ENCODE measurements around the gene ZNF804B.
"Not testable (repeated sequence)": the region's sequence is repeated elsewhere in the genome, so short reads cannot be mapped to it uniquely, and the experiment has no call there.

The ZNF804B gene

DNA sequence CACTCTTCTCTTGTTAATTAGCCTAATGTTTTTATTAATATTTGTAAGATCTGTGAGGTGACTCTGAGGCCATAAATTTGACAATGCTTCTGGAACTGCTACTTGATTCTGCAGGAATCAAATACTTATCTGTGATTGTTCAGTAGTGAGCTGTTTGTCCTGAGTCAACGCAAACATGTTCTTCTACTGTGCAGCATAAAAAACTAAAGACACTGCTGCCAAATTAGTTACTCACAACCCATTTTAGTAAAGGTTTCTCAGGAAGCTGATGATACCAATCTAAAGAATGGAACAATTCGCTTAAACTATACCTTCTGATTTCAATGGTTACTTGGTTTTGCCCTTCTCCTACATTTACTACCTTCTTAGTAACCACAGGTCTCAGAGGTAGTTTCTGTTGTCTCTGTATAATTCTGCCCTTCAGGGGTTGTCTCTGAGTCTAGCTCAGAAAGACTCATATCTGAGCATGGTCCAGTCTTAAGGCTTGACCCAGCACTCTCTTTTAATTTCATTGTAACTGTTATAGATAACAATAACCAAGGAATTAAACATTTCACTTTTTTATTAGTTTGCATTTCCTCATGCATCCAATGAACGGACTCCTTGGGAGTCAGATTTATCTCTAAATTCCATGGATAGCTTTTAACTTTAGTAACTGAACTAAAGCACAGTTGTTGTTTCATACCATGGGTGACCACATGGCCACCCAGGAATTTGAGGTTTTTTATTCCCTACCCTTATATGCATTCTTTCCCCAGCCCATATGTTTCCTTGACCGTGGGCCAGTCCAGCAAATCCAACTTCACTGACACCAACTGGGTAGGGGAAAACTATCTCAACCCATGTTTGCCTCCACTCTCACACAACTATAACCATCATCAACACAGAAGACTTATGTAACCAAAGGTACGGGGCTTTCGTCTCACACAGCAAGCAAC lies 345.5 kb downstream of the ZNF804B start:
- DNase-seq, result no peak

- DNase-seq, result no peak
Measured at GRCh38 chr7:89123871-89124270, 364.4 kb downstream of the ZNF804B start.

- DNase-seq, result no peak
Measured at GRCh38 chr7:89129600-89130375, 370.3 kb downstream of the ZNF804B start.

GRCh38 chr7:89133357-89133756 lies 373.9 kb downstream of the ZNF804B start:
- DNase-seq, result no peak

DNA sequence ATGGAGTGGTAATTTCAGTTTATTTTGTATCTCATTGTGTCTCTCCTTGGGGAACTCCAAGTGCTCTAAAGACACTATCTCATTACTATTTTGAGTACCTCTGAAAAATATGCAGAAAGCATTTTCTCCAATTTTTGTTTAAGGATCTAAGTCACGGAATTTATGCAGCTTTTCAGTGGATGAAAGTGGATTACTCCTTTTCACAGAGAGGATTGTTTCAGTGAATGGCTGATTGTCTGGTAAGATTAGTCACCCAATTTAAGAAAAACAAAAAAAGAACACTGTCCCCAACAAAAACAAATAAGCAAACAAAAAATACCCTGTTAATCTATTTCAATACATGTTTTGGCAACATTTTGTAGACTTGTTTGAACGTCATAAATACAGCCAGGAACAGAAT lies 374.3 kb downstream of the ZNF804B start:
- no peak for DNase-seq

GRCh38 chr7:89145801-89146200 lies 386.3 kb downstream of the ZNF804B start:
- DNase-seq, result no peak

- DNase-seq, result no peak
Measured at GRCh38 chr7:89160107-89160506, 400.6 kb downstream of the ZNF804B start.

GRCh38 chr7:89165421-89165820 lies 405.9 kb downstream of the ZNF804B start:
- DNase-seq, result no peak

- no peak for DNase-seq
Measured at GRCh38 chr7:89170628-89171027, 411.1 kb downstream of the ZNF804B start.

DNA sequence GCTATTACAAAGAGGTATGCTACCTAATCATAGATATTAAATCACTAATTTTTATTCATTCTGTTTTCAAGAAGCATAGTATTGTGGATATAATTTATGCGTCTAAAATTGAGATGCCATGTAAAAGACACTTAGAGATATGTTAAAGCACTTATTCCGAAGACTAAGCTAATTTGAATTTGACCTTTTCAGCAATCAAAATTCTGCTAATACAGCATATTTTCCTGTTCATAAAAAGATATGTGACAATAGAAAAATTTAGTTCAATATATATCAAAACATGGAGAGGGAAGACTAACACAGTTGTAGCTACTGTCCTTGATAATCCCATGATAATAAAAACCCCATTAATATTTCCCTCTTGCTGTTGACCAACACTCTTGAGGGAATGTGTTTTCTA lies 422.6 kb downstream of the ZNF804B start:
- DNase-seq, result no peak

GRCh38 chr7:89183712-89184111 lies 424.2 kb downstream of the ZNF804B start:
- DNase-seq, result no peak

DNA sequence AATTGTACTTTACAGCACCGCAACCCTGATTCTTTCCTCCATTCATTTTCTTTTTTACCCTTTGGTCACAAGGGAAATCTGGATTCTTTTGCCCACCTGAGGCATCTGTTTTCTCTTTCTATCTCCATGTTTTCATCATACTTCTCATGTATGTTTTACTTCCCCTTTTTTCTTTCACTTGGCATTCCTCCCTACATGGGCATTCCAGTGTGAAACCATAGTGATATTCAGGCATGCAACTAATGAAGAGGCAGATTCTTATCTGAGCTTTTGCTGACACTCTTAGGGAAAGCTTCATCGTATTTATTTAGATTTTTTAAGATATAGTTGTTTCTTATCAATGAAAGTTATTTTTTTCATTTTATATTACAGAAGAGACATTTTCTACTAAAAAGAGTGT lies 441.3 kb downstream of the ZNF804B start:
- DNase-seq, result no peak

GRCh38 chr7:89223900-89224395 lies 464.4 kb downstream of the ZNF804B start:
- DNase-seq, result no peak

DNA sequence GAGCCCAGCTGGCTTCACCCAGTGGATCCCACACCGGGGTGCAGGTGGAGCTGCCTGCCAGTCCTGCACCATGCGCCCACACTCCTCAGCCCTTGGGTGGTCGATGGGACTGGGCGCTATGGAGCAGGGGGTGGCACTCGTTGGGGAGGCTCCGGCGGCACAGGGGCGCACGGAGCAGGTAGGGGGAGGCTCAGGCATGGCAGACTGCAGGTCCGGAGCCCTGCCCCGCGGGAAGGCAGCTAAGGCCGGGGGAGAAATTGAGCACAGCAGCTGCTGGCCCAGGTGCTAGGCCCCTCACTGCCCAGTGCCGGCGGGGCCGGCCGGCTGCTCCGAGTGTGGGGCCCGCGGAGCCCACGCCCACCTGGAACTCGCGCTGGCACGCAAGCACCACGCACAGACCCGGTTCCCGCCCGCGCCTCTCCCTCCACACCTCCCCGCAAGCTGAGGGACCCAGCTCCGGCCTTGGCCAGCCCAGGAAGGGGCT lies 469.2 kb downstream of the ZNF804B start:
- not testable (repeated sequence) for DNase-seq

DNA sequence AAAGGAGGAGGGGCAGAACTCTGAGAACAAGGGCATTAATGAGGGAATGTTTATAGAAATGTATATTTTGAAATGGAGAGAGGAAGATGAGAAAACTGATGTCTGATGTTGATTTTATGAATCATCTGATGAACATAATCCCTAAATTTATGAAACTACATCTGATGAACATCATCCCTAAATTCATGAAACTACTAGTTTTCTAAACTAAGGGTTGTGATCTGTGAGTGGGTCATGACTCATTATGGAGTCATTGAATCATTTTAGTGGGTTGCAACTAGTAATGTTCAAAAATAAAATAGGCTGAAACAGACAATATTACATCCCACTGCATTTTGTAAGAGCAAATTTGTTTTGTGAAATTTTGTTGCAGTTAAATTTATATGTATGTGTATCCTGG lies 478.7 kb downstream of the ZNF804B start:
- DNase-seq, result no peak

GRCh38 chr7:89246196-89246595 lies 486.7 kb downstream of the ZNF804B start:
- no peak for DNase-seq

- DNase-seq, result no peak
Measured at GRCh38 chr7:89247207-89247606, 487.7 kb downstream of the ZNF804B start.

GRCh38 chr7:89259085-89259484 lies 499.6 kb downstream of the ZNF804B start:
- DNase-seq, result no peak

- no peak for DNase-seq
Measured at GRCh38 chr7:89264126-89264525, 504.6 kb downstream of the ZNF804B start.

DNA sequence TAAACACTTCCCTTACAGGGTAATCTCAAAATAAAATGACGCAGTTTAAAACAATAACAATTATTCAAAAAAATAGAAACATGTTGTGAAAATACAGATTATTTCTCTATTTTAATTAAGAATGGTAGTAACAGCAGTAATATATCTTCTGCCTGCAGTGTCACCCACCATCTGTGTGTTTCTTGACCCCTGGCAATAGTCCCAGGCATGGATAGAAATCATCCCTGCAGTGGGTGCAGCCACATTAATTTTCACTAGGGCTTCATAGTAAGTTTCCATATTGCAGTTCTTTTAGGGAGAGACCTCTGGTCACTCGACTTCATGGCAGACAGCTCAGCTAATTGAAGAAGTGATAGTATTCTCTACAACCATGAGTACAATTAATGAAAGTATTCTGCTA lies 506.1 kb downstream of the ZNF804B start:
- no peak for DNase-seq

- no peak for DNase-seq
Measured at GRCh38 chr7:89283302-89283701, 523.8 kb downstream of the ZNF804B start.

DNA sequence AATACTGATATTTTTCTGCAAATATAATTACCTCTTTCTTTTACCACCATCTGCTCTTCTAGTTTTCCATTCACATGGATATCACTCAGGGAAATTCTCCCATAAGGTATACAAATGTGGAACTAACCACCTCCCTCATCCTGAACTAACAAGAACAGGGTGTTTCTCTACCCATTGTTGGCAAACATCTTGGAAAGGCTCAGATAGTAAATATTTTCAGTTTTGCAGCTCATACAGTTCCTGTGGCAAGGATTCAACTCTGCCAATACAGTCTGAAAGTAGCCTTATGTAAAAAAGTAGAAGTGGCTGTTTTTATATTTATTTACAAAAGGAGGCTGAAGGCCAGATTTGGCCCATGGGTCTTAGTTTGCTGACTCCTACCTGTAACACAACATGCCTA lies 549.0 kb downstream of the ZNF804B start:
- DNase-seq, result no peak

DNA sequence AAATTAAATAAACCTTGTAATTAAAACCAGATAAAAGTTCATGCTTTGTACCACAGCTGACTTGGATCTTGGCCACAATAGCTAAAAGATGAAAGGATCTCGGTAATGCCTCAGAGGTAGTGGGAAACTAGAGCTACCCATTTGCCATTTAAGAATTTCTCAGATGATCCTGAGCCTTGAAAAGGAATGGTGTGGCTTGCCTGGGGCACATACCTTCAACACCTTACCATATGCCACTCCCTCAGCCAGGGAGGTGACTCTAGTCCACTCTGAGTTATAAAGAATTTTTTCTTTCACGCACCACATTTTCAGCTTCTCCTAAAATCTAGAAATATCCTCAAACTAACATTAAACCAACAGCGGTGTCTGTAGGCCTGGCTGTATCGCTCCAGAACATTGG lies 552.4 kb downstream of the ZNF804B start:
- DNase-seq, result no peak

GRCh38 chr7:89312551-89312950 lies 553.1 kb downstream of the ZNF804B start:
- DNase-seq, result no peak

All from CD4-positive, alpha-beta T cell treated with Interferon gamma for 1 hour (primary cell).